Measurements from ENCODE around the gene NTM.

- TF ChIP-seq EZH2 (IDR thresholded peaks at IDR 0.05; ENCODE audit: borderline replicate concordance, insufficient read depth, low read length, poor library complexity, severe bottlenecking) (no peak), CTCF (IDR thresholded peaks at IDR 0.05; ENCODE audit: poor library complexity, severe bottlenecking) (no peak), EP300 (conservative IDR thresholded peaks at IDR 0.05; ENCODE audit: poor library complexity, severe bottlenecking) (no peak), MXI1 (conservative IDR thresholded peaks at IDR 0.05; ENCODE audit: poor library complexity, severe bottlenecking) (no peak), REST (IDR thresholded peaks at IDR 0.05; ENCODE audit: borderline replicate concordance) (no peak), SMC3 (conservative IDR thresholded peaks at IDR 0.05; ENCODE audit: poor library complexity) (no peak), TAF1 (IDR thresholded peaks at IDR 0.05; ENCODE audit: low read depth) (no peak)
Measured at GRCh38 chr11:131695889-131696429, 325.5 kb downstream of the NTM start.

All from neural cell (in vitro differentiated cells).